K562 (cell line): ENCODE results near the gene PLEKHM3. TPM values are rescaled to one million over a fixed set of nuclear protein-coding genes. Genes with fewer than 3 reads are reported as not detected.

Experiments
- ATAC-seq: fragments of 200-7000 bp; cut with Tn5 transposase; 3 replicates; pipeline ENCODE4 v1.9.1; 2020; ENCODE audit warnings: moderate library complexity
- BruUV-seq: library from RNA; stranded (reverse); fragments of 400-500 nt; replicated peaks from 2 replicates; lab custom pipeline; 2021; lab: Mats Ljungman, UMichigan
- CTCF ChIA-PET: fragments of 300-600 bp; formaldehyde crosslinking; extraction: SDS; loops from one replicate; lab custom pipeline; 2021; ENCODE audit warnings: low intra/inter-chr PET ratio; lab: Yijun Ruan, JAX
- POLR2A ChIA-PET: fragments of 300-600, 350-650 bp; sonication (Branson Sonifier 250); formaldehyde crosslinking; extraction: SDS; loops from one replicate; lab custom pipeline; 2021; ENCODE audit warnings: antibody characterized with exemption, inconsistent platforms; lab: Yijun Ruan, JAX
- DNase-seq, 4 experiments: peaks; one replicate each; pipeline versions ENCODE4 v3.0.0 to v3.0.0-alpha.2; 2011 to 2018; ENCODE audit warnings: low spot score in 3 of 4, mixed read lengths in 3 of 4; ENCODE audit errors: extremely low read depth in 1 of 4
- FAIRE-seq: peaks from 2 replicates; lab custom pipeline; 2011; peaks lifted over from hg19 to GRCh38; lab: Jason Lieb, UNC
- H2AFZ ChIP-seq: 2 replicates; pipeline ENCODE4 v1.6.0; 2011; ENCODE audit warnings: low read depth, low read length, control low read depth, inconsistent platforms
- H3K27ac ChIP-seq: fragments of 200-600 bp; 3 replicates; pipeline ENCODE4 v1.8.0; 2011; ENCODE audit warnings: low read depth, mild to moderate bottlenecking, control low read depth, inconsistent platforms, low read length, moderate library complexity, mixed read lengths; ENCODE audit errors: extremely low read depth
- H3K27me3 ChIP-seq, 2 experiments: fragments of 300-600 bp in 1 of 2; 2 replicates in 1 of 2; 3 replicates in 1 of 2; pipeline versions ENCODE4 v1.6.0 to v1.8.0; 2011; ENCODE audit warnings: inconsistent platforms in 2 of 2, low read length in 2 of 2, mild to moderate bottlenecking in 1 of 2, mixed read lengths in 1 of 2, moderate library complexity in 1 of 2; ENCODE audit not compliant: control insufficient read depth in 2 of 2, insufficient read depth in 2 of 2
- H3K36me3 ChIP-seq: fragments of 300-600 bp; 3 replicates; pipeline ENCODE4 v1.8.0; 2011; ENCODE audit warnings: mild to moderate bottlenecking, low read length, inconsistent platforms; ENCODE audit not compliant: control insufficient read depth, insufficient read depth
- H3K4me1 ChIP-seq, 2 experiments: fragments of 200-600 bp in 1 of 2; replicated peaks in 1 of 2; 2 replicates in 1 of 2; 3 replicates in 1 of 2; pipeline versions ENCODE4 v1.5.1 to v1.8.0; 2011; ENCODE audit warnings: inconsistent platforms in 2 of 2, low read length in 2 of 2, mild to moderate bottlenecking in 1 of 2, mixed read lengths in 1 of 2, moderate library complexity in 1 of 2; ENCODE audit not compliant: control insufficient read depth in 2 of 2, insufficient read depth in 2 of 2
- H3K4me2 ChIP-seq: 2 replicates; pipeline ENCODE4 v1.6.1; 2011; ENCODE audit warnings: low read length, control low read depth, inconsistent platforms, mixed read lengths; ENCODE audit not compliant: insufficient read depth
- H3K4me3 ChIP-seq: fragments of 200-600 bp; sonication (generic), shearing (Covaris generic); 2 replicates; pipeline ENCODE4 v1.5.1; 2016; ENCODE audit warnings: control low read depth, inconsistent platforms
- H3K79me2 ChIP-seq: fragments of 200-600 bp; 3 replicates; pipeline ENCODE4 v1.8.0; 2011; ENCODE audit warnings: low read length, inconsistent platforms; ENCODE audit not compliant: control insufficient read depth, insufficient read depth
- H3K9ac ChIP-seq, 2 experiments: 2 replicates each; pipeline versions ENCODE4 v1.6.0 to v1.6.1; 2011; ENCODE audit warnings: low read depth in 2 of 2, low read length in 2 of 2, control low read depth in 1 of 2, inconsistent platforms in 1 of 2, mild to moderate bottlenecking in 1 of 2, mixed read lengths in 1 of 2; ENCODE audit not compliant: insufficient read depth in 1 of 2
- H3K9me1 ChIP-seq: one replicate; pipeline ENCODE4 v1.6.0; 2011; ENCODE audit warnings: inconsistent platforms, mild to moderate bottlenecking, low read length, moderate library complexity; ENCODE audit not compliant: control insufficient read depth, insufficient read depth
- H3K9me3 ChIP-seq: replicated peaks from 2 replicates; pipeline ENCODE4 v1.5.1; 2011; ENCODE audit warnings: low read depth, low read length, inconsistent platforms; ENCODE audit not compliant: control insufficient read depth, insufficient read depth
- H4K20me1 ChIP-seq: replicated peaks from 2 replicates; pipeline ENCODE4 v1.6.1; 2011; ENCODE audit warnings: low read length, inconsistent platforms, mixed read lengths; ENCODE audit not compliant: control insufficient read depth, insufficient read depth
- FOXK1 ChIP-seq: sonication (generic); formaldehyde crosslinking; IDR thresholded peaks from 2 replicates; pipeline ENCODE4 v1.8.0; 2022; ENCODE audit warnings: missing genetic modification reagents, mild to moderate bottlenecking, borderline replicate concordance
- FOXM1 ChIP-seq, 2 experiments: fragments of 450-650 bp in 1 of 2; sonication (generic) in 1 of 2; formaldehyde crosslinking in 1 of 2; IDR thresholded peaks; 2 replicates each; pipeline versions ENCODE4 v1.6.1 to v1.9.0; 2017 to 2022; ENCODE audit warnings: low read depth in 2 of 2, mild to moderate bottlenecking in 2 of 2, missing genetic modification reagents in 1 of 2, moderate library complexity in 1 of 2
- JUND ChIP-seq, 2 experiments: IDR thresholded peaks; 2 replicates in 1 of 2; 3 replicates in 1 of 2; pipeline ENCODE4 v1.6.1; 2011; ENCODE audit warnings: borderline replicate concordance in 2 of 2, low read depth in 2 of 2, low read length in 2 of 2, improper control_type of control experiment in 1 of 2, missing biosample characterization in 1 of 2, missing genetic modification characterization in 1 of 2, missing genetic modification reagents in 1 of 2
- NFIC ChIP-seq: fragments of 450-650 bp; IDR thresholded peaks from 2 replicates; pipeline ENCODE4 v1.6.1; 2017; ENCODE audit warnings: mild to moderate bottlenecking, inconsistent platforms
- ZNF263 ChIP-seq: sonication (generic); formaldehyde crosslinking; IDR thresholded peaks from 2 replicates; pipeline ENCODE4 v1.8.0; 2022; ENCODE audit warnings: mild to moderate bottlenecking, missing genetic modification reagents, borderline replicate concordance
- ZNF76 ChIP-seq: fragments of 250-450 bp; sonication (Bioruptor Pico); IDR thresholded peaks from 2 replicates; pipeline ENCODE4 v1.4.0; 2020; ENCODE audit warnings: mild to moderate bottlenecking, moderate library complexity, borderline replicate concordance
- WGBS: fragments of 100-300 bp; shearing (Covaris generic); methylation state at CpG from one replicate; pipeline ENCODE4 v1.1.6; 2016; ENCODE audit warnings: low coverage, mixed read lengths; ENCODE audit not compliant: insufficient coverage; ENCODE audit errors: missing lambda C conversion rate; 5-methylcytosine and 5-hydroxymethylcytosine counted together
- in situ Hi-C: fragments of 300-500 bp; cut with MboI; formaldehyde crosslinking; loops from 4 replicates; pipeline ENCODE4 v1.15.0; 2018; ENCODE audit warnings: inconsistent platforms, mixed read lengths
- intact Hi-C: fragments of 100-400 bp; cut with micrococcal nuclease; formaldehyde crosslinking; loops from 2 replicates; pipeline ENCODE4 v1.14.2; 2022
- polyA plus RNA-seq, 8 experiments: library from polyadenylated mRNA; depleted of rRNA in 4 of 8; stranded (reverse) in 5 of 8; unstranded in 3 of 8; fragments of >200 nt; fragmentation: Nextera tagmentation in 2 of 8; fragmentation: Illumina TruSeq in 1 of 8; extraction: Ambion mirVana in 2 of 8; extraction: Trizol in 1 of 8; gene quantifications; 2 replicates each; pipeline versions ENCODE4 v1.2.1 to v1.2.3, GENCODE V29; 2011 to 2014; ENCODE audit warnings: inconsistent platforms in 1 of 8, missing spikeins in 1 of 8
- total RNA-seq, 7 experiments: library from RNA; depleted of rRNA in 6 of 7; stranded (reverse); fragments of >200 nt in 6 of 7; fragmentation: Illumina TruSeq in 2 of 7; extraction: Trizol in 2 of 7; gene quantifications; 2 replicates each; pipeline versions ENCODE4 v1.2.1 to v1.2.3, GENCODE V29; 2011 to 2021; ENCODE audit warnings: low replicate concordance in 1 of 7
- TF ChIP-seq, protein P1 (sequence below): sonication (generic); formaldehyde crosslinking; IDR thresholded peaks from 2 replicates; pipeline ENCODE4 v1.8.0; 2022; ENCODE audit warnings: mild to moderate bottlenecking, missing genetic modification reagents

Gene PLEKHM3
- total and polyA plus RNA-seq, 9 of the 15 experiments (the other 6 are each of a cell fraction or from before 2014, with no cell fraction given) = 0.24 to 1.6 (median 1.0) TPM

DNA sequence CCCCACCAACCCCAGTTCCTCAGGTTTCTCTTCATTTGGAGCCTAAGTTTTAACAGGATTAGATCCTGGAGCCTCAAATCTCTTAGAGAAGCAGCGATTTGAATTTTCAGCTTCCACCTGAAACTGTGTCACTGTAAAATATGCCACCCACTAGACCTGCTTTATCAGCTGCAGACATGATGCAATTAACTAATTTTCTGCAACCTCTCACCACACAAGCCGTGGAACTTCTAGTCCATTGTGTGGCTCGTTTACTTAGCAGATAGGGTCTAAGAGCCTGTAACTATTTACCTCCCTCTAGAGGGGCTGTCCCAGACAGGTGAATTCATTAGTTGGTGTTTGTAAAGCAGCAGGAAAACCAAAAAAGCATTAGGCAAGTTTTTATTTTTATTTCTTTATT, 224.1 kb downstream of the PLEKHM3 start (continued):
- peak; percentile 36; the same call in 1 of the 2 replicates for TF ChIP-seq JUND (IDR thresholded peaks at IDR 0.05; ENCODE audit: borderline replicate concordance, low read depth, low read length)
- no peak for TF ChIP-seq JUND (tag; IDR thresholded peaks at IDR 0.05; ENCODE audit: borderline replicate concordance, low read depth, low read length)
- TF ChIP-seq ZNF76 (CRISPR knock-in tag) = no peak
- TF ChIP-seq FOXM1 (IDR thresholded peaks at IDR 0.05; ENCODE audit: low read depth) = no peak
- no peak for TF ChIP-seq FOXM1 (CRISPR knock-in tag; IDR thresholded peaks at IDR 0.05; ENCODE audit: low read depth)

DNA sequence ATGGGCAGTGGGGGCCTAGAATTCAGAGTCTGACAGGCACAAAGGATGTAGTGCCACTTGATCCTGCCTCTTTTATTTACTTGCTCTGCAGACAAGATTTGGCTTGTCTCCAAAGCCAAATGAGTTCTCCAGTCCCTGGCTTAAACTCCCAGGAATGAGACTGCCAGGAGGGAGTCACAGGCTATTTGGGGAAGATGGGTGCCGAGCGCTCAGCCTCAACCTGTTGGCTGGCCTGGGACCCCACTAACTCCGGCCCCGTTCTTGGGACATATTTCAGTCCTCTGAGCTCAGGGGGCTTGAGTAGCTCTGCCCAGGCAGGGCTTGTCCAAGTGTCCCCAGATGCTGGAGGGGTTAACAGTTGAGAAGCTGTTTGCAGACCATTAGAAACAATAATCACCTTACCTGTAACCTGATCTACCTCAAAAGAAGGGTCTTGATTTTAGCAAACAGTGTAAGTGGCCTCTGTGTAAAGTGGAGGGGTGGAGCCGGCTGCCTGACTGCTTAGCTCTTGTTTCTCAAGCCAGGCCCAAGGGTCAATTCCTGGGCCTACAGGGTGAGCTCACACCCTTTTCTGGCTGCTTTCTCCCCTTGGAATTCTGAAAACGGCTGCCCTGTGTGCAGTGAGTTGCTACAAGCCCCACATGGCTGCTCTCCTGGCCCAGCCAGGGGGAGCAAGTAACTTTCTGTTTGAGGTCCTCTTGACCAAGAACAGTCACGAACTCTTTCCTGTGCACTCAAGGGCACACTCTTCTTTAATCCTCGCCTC, 228.6 kb downstream of the PLEKHM3 start:
- in situ Hi-C loops = no loop called here
- Histone ChIP-seq H3K27me3 (no peaks in the 10 kb centered on the region), H3K27ac (peak overlapping the region; percentile 64; the same call in 2 of the 3 replicates), H3K4me2 (no peak overlapping the region), H2AFZ (peak overlapping the region; percentile 80), H3K9me1 (no peaks in the 10 kb centered on the region), H3K79me2 (no peaks in the 10 kb centered on the region), H3K36me3 (no peaks in the 10 kb centered on the region), H3K4me1 (peaks cover 14 to 20% of the 10 kb centered on the region in 2 experiments), H3K9ac (peak overlapping the region in 1 of 2 experiments; percentile 78; a peak in 2 of 4 replicates), H3K9me3 (no peaks in the 10 kb centered on the region), H3K4me3 (no peak overlapping the region), H4K20me1 (no peaks in the 10 kb centered on the region)
- POLR2A ChIA-PET = interaction anchor here (0.6 to 1.5 kb wide), 3 partner anchors 15 to 21 kb away, joined by 3 to 5 read pairs (median 3); no protein-coding TSS in a partner anchor
- no TSS peak for BruUV-seq
- no peak for TF ChIP-seq FOXK1
- TF ChIP-seq NFIC = peak; percentile 42
- TF ChIP-seq, protein P1, sequence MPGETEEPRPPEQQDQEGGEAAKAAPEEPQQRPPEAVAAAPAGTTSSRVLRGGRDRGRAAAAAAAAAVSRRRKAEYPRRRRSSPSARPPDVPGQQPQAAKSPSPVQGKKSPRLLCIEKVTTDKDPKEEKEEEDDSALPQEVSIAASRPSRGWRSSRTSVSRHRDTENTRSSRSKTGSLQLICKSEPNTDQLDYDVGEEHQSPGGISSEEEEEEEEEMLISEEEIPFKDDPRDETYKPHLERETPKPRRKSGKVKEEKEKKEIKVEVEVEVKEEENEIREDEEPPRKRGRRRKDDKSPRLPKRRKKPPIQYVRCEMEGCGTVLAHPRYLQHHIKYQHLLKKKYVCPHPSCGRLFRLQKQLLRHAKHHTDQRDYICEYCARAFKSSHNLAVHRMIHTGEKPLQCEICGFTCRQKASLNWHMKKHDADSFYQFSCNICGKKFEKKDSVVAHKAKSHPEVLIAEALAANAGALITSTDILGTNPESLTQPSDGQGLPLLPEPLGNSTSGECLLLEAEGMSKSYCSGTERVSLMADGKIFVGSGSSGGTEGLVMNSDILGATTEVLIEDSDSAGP (CRISPR knock-in tag) = no peak
- TF ChIP-seq ZNF263 (CRISPR knock-in tag) = no peak
- DNase-seq (no peak), FAIRE-seq (no peak), ATAC-seq (no peak; the same call in 2 of the 3 replicates)
- WGBS = 66% methylated on average over 5 of the region's 8 CpGs
- CTCF ChIA-PET = no interaction called here
- intact Hi-C loops = no loop called here
